HG02943 (cell line): Measurements from ENCODE around the gene S100A5.

ENCODE experiments used
- ATAC-seq: cut with Tn5 transposase; IDR thresholded peaks from one replicate; pipeline ENCODE4 v1.9.1; 2021; ENCODE audit warnings: mild to moderate bottlenecking, low read depth, moderate library complexity; ENCODE audit not compliant: unreplicated experiment

Gene S100A5

GRCh38 chr1:153513023-153513422 is 27.7 kb downstream of the S100A5 start:
- no peak for ATAC-seq

GRCh38 chr1:153510984-153511410 is 29.7 kb downstream of the S100A5 start:
- no peak for ATAC-seq

GRCh38 chr1:153509729-153510354 is 30.9 kb downstream of the S100A5 start:
- no peak for ATAC-seq

GRCh38 chr1:153509036-153509435 is 31.7 kb downstream of the S100A5 start:
- ATAC-seq = no peak

- no peak for ATAC-seq
Observed at GRCh38 chr1:153507926-153508583, 32.7 kb downstream of the S100A5 start.

GRCh38 chr1:153506831-153507413 is 33.8 kb downstream of the S100A5 start:
- no peak for ATAC-seq

- no peak for ATAC-seq
Observed at GRCh38 chr1:153506386-153506785, 34.3 kb downstream of the S100A5 start.

GRCh38 chr1:153505576-153505975 is 35.2 kb downstream of the S100A5 start:
- ATAC-seq = no peak

GRCh38 chr1:153503766-153504165 is 37.0 kb downstream of the S100A5 start:
- no peak for ATAC-seq

GRCh38 chr1:153498746-153499145 is 42.0 kb downstream of the S100A5 start:
- ATAC-seq = no peak

GRCh38 chr1:153495536-153495935 is 45.2 kb downstream of the S100A5 start:
- ATAC-seq = no peak

- no peak for ATAC-seq
Observed at GRCh38 chr1:153494976-153495535, 45.7 kb downstream of the S100A5 start.

GRCh38 chr1:153493343-153493960 is 47.3 kb downstream of the S100A5 start:
- ATAC-seq = no peak

GRCh38 chr1:153490272-153491051 is 50.3 kb downstream of the S100A5 start:
- ATAC-seq = no peak

GRCh38 chr1:153488731-153489130 is 52.0 kb downstream of the S100A5 start:
- ATAC-seq = no peak

GRCh38 chr1:153487707-153488106 is 53.0 kb downstream of the S100A5 start:
- ATAC-seq = no peak
